HT-29 (cell line): ENCODE data around the gene LRRC8D. TPM values are rescaled to one million over a fixed set of nuclear protein-coding genes. Genes with fewer than 3 reads are reported as not detected.
"Not testable (repeated sequence)": the region's sequence is repeated elsewhere in the genome, so short reads cannot be mapped to it uniquely, and the experiment has no call there.

Source experiments
- DNase-seq: peaks from one replicate; pipeline ENCODE4 v3.0.0-alpha.2; 2015; ENCODE audit warnings: low spot score
- total RNA-seq: library from RNA; depleted of rRNA; stranded (reverse); fragments of >200 nt; shearing (Covaris generic); gene quantifications from 2 replicates; pipeline ENCODE4 v1.2.3, GENCODE V29; 2014

The LRRC8D gene
- total RNA-seq, 1 experiment from 2014 or later, result 16.7 TPM

- DNase-seq, result no peak
These were observed 134.7 kb downstream of the LRRC8D start for GRCh38 chr1:89955311-89956205.

GRCh38 chr1:89957107-89957506 is 136.3 kb downstream of the LRRC8D start:
- DNase-seq, result no peak

- no peak for DNase-seq
These were observed 138.2 kb downstream of the LRRC8D start for GRCh38 chr1:89958851-89959654.

DNA sequence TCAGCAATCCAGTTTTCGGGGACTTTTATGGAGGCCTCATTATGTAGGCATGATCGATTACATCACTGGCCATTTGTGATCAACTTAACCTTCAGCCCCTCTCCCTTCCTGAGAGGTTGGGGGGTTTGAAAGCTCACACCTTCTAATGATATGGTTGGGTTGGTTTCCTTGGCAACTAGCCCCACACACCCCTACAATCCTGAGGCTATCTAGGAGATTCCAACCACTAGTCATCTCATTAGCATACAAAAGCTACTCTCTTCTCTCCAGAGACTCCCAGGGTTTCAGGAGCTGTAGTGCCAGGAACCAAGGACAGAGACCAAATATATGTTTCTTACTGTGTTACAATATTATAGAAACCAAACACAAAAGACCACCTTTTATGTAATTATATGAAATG is 138.9 kb downstream of the LRRC8D start:
- no peak for DNase-seq

- DNase-seq, result no peak
These were observed 141.4 kb downstream of the LRRC8D start for GRCh38 chr1:89962024-89962741.

- no peak for DNase-seq
These were observed 141.9 kb downstream of the LRRC8D start for GRCh38 chr1:89962742-89963075.

GRCh38 chr1:89965193-89965768 is 144.4 kb downstream of the LRRC8D start:
- no peak for DNase-seq

GRCh38 chr1:89966656-89967055 is 145.8 kb downstream of the LRRC8D start:
- DNase-seq, result no peak

- no peak for DNase-seq
These were observed 150.8 kb downstream of the LRRC8D start for GRCh38 chr1:89971600-89971999.

GRCh38 chr1:89972024-89972423 is 151.2 kb downstream of the LRRC8D start:
- DNase-seq, result no peak

DNA sequence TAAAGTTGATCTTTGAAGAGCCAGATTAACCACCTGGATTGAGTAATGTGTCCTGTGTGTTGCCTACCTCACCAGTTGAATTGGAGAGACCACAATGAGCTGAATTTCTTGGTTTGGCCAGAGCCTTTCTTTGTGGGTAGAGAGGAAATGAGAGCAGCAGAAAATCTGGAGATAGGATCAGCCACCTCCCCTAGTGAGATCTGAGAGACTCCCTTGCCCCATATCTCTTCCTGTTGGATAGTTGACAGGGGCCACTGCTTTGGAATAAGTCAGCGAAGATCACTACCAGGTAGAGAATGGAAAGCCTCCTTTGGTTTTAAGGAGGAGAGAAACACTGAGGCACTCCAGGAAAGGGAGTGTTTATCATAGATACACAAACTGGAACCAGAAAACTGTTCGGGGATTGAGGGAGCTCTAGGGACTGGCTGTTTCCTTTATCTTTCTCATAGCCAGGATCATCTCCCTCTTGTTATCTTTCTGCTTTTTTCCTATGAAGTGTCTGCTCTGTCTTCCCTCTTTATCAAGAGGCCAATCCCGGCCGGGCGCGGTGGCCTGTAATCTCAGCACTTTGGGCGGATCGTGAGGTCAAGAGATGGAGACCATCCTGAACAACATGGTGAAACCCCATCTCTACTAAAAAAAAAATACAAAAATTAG is 152.8 kb downstream of the LRRC8D start:
- no peak for DNase-seq

- no peak for DNase-seq
These were observed 153.4 kb downstream of the LRRC8D start for GRCh38 chr1:89974256-89974655.

DNA sequence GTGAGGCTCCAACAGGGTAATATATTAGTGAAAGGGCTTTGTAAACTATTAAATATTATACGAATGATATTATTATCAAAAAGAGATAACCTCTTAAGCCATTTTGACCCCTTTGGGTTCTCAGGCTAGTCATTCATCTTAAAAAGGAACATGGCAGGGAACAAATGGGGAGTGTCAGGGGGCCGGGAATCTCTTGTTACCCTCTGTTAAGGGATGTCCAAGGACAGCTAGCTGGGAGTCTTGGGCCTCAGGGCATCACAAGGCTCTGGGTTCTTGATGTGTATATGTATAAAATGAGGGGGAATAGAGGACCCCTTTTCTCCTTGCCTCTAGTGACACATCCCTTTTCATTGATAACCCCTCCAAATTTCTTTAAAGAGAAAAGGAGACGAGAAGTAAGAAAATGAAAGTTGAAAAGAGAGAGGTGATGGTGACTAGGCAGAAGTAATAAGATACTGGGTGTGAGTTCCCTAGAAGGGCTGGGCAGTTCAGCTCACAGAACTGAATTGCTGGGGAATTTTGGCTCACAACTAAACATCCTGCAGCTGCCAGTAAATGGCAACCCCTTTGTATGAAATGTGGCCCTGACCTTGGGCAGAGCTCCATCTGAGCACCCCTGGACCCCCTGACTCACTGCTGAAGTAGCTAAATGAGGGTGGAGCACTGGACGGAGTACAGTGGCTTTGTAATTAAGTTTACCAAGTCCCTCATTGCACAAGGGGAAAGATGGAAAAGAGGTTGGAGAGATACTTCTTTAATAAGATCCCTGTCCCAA is 154.1 kb downstream of the LRRC8D start:
- no peak for DNase-seq

DNA sequence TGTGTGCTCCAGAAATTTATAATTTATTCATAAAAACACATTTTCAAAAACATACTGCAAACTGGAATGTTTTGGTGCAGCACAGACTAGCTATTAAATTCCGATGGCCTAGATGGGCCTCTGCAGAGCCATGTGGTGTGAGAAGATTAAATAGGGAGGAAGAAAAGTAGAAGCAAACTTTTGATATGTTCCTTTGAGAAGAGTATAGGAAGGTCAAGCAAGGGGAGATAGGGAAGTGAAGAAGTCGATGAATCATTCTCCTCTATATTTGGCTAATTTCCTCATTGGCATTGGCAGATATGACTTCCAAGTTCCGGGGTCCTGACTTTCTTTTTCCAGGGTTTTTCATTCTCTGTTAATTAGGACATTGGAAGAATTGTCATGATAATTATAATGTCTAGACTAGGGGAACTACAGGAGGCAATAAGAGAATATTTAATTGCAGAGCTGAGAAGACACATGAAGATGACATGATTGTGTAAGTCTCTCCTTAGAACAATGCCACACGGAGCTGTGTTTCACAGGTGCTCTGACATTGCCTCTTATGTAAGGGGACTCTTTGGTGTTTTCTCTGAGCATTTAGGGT is 154.8 kb downstream of the LRRC8D start:
- DNase-seq, result no peak

GRCh38 chr1:89978755-89979154 is 157.9 kb downstream of the LRRC8D start:
- DNase-seq, result no peak

GRCh38 chr1:89980605-89981004 is 159.8 kb downstream of the LRRC8D start:
- no peak for DNase-seq

GRCh38 chr1:89982846-89983245 is 162.0 kb downstream of the LRRC8D start:
- not testable (repeated sequence) for DNase-seq

DNA sequence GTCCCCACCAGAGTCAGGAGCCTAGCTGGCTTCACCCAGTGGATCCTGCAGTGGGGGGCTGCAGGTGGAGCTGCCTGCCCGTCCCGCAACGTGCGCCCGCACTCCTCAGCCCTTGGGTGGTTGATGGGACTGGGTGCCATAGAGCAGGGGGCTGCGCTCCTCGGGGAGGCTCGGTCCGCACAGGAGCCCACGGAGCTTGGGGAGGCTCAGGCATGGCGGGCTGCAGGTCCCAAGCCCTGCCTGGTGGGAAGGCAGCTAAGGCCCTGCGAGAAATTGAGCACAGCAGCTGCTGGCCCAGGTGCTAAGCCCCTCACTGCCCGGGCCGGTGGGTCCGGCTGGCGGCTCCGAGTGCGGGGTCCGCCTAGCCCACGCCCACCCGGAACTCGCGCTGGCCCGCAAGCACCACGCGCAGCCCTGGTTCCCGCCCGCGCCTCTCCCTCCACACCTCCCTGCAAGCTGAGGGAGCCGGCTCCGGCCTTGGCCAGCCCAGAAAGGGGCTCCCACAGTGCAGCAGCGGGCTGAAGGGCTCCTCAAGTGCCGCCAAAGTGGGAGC is 163.8 kb downstream of the LRRC8D start:
- not testable (repeated sequence) for DNase-seq

DNA sequence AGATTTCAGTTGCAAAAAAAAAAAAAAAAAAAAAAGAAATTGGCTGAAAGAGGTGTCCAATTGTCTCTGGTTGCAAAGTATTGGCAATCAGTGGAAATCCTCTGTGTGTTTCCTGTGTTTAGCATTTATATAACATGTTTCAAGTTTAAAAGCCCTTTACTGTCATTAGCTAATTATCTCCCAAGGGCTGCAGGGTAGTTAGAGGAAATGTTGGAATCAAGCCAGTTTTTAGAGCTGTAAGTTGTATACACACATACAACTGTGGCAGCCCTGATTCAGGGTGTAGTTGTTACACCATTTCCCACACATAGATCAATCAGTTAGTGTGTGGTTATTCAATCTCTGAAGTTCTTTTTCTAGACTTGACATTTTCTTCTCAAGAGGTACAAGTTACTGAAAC is 165.2 kb downstream of the LRRC8D start:
- DNase-seq, result no peak
